ENCODE measurements around the gene GKN1. TPM values are rescaled to one million over a fixed set of nuclear protein-coding genes. Genes with fewer than 3 reads are reported as not detected.

Gene GKN1
- polyA plus RNA-seq, 1 experiment = not detected

DNA sequence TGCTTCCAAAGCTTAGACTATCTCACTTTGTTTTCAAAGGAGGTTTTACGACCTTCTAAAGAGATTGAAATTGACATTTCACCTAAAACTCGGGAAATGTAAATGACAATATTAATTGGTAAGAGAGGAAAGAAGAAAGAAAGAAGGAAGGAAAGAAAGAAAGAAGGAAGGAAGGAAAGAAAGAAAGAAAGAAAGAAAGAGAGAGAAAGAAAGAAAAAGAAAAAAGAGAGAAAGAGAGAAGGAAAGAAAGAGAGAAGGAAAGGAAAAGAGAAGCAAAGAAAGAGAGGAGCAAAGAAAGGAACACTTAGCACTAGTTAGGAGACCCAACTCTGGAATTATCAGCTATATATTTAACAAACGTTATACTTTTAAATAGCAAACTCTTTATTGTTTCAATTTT, 3.7 kb downstream of the GKN1 start:
- TF ChIP-seq, protein P1, sequence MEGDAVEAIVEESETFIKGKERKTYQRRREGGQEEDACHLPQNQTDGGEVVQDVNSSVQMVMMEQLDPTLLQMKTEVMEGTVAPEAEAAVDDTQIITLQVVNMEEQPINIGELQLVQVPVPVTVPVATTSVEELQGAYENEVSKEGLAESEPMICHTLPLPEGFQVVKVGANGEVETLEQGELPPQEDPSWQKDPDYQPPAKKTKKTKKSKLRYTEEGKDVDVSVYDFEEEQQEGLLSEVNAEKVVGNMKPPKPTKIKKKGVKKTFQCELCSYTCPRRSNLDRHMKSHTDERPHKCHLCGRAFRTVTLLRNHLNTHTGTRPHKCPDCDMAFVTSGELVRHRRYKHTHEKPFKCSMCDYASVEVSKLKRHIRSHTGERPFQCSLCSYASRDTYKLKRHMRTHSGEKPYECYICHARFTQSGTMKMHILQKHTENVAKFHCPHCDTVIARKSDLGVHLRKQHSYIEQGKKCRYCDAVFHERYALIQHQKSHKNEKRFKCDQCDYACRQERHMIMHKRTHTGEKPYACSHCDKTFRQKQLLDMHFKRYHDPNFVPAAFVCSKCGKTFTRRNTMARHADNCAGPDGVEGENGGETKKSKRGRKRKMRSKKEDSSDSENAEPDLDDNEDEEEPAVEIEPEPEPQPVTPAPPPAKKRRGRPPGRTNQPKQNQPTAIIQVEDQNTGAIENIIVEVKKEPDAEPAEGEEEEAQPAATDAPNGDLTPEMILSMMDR (IDR thresholded peaks at IDR 0.05; ENCODE audit: insufficient read depth, low read depth, low read length) = no peak
- ChIA-PET POLR2A (no interaction called here), CTCF (interaction anchor here (1.2 kb wide), 1 partner anchor 11 kb away, joined by 4 read pairs; no protein-coding TSS in a partner anchor)
- Histone ChIP-seq H3K36me3 (ENCODE audit: control insufficient read depth, insufficient read depth, low read length) (no peaks in the 10 kb centered on the region), H3K27me3 (ENCODE audit: control insufficient read depth, insufficient read depth, low read length) (no peaks in the 10 kb centered on the region), H3K4me3 (ENCODE audit: low read depth, low read length) (no peak overlapping the region)
- no peak for DNase-seq (ENCODE audit: low read depth)

DNA sequence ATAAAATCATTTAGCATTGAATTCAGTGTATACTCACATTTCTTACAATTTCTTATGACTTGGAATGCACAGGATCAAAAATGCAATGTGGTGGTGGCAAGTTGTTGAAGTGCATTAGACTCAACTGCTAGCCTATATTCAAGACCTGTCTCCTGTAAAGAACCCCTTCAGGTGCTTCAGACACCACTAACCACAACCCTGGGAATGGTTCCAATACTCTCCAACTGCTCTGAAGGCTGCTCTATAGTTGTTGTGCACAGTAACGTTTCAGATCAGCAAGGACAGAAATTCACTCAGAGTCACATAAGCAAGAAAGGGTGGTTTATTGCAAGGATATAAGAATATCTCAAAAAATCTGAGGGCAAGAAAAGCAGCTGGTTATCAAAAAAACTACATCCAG, 6.5 kb downstream of the GKN1 start:
- no peak for DNase-seq (ENCODE audit: low read depth)
- Histone ChIP-seq H3K36me3 (ENCODE audit: control insufficient read depth, insufficient read depth, low read length) (no peaks in the 10 kb centered on the region), H3K4me3 (ENCODE audit: low read depth, low read length) (no peak overlapping the region), H3K27me3 (ENCODE audit: control insufficient read depth, insufficient read depth, low read length) (no peaks in the 10 kb centered on the region)
- ChIA-PET CTCF (no interaction called here), POLR2A (no interaction called here)
- TF ChIP-seq, protein P1 (IDR thresholded peaks at IDR 0.05; ENCODE audit: insufficient read depth, low read depth, low read length) = no peak

DNA sequence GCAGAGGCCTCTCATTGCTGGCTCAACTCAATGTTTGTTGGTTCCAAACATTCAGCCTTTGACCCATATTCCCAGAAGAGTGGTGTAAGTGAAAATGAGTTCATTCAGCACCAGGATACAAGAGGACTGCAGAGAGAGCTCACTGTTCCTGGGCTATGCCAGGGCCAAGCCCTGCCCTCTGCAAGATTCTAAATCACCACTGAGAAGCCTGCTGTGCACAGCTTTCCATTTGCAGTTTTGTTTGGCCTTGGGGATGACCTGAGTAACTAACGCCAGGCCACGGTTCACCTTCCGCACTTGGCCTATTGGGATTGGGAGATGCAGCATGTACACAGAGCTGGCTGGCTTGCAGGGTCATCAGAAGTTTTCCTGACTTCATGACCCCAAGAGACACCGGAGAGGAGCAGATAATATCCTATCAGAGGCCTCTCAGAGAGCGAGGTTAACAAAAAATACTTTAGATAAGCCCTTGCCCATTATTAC, 12.6 kb downstream of the GKN1 start:
- ChIA-PET CTCF (no interaction called here), POLR2A (no interaction called here)
- H3K36me3 ChIP-seq (ENCODE audit: control insufficient read depth, insufficient read depth, low read length) = no peaks in the 10 kb centered on the region
- no peak overlapping the region for H3K4me3 ChIP-seq (ENCODE audit: low read depth, low read length)
- no peaks in the 10 kb centered on the region; the same call in 1 of the 2 replicates for H3K27me3 ChIP-seq (ENCODE audit: control insufficient read depth, insufficient read depth, low read length)
- TF ChIP-seq, protein P1 (IDR thresholded peaks at IDR 0.05; ENCODE audit: insufficient read depth, low read depth, low read length) = no peak
- no peak for DNase-seq (ENCODE audit: low read depth)

DNA sequence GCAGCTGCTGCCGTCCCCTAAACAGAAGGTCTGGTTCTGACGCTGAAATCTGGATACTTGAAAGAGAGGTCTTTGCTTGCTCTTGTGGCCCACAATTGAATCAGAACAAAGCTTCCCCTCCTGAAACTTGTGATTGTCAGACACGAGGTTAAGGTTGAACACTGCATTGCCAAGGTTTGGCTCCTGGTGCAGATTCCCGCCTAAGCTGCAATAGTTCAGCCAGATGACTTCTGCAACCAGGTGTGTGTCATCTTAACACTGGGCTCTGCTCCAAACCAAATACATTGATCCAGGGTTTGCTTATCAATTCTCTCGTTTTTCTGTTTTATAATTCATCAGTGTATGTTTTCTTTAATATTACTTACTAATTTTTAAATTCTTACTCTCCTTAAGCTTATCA, 14.6 kb downstream of the GKN1 start:
- H3K27me3 ChIP-seq (ENCODE audit: control insufficient read depth, insufficient read depth, low read length) = no peaks in the 10 kb centered on the region; the same call in 1 of the 2 replicates
- TF ChIP-seq, protein P1 (IDR thresholded peaks at IDR 0.05; ENCODE audit: insufficient read depth, low read depth, low read length) = no peak
- no peak for DNase-seq (ENCODE audit: low read depth)
- H3K4me3 ChIP-seq (ENCODE audit: low read depth, low read length) = no peak overlapping the region
- H3K36me3 ChIP-seq (ENCODE audit: control insufficient read depth, insufficient read depth, low read length) = no peaks in the 10 kb centered on the region
- CTCF ChIA-PET = interaction anchor here (1.1 to 1.6 kb wide), 2 partner anchors 10 to 15 kb away, joined by 3 to 4 read pairs; partner anchors contain the start of gene GKN1
- POLR2A ChIA-PET = no interaction called here

GRCh38 chr2:68992341-68992740, 17.9 kb downstream of the GKN1 start:
- ChIA-PET CTCF (interaction anchor here (0.7 kb wide), 1 partner anchor 812 kb away, joined by 3 read pairs; no protein-coding TSS in a partner anchor), POLR2A (no interaction called here)
- H3K36me3 ChIP-seq (ENCODE audit: control insufficient read depth, insufficient read depth, low read length) = no peaks in the 10 kb centered on the region
- no peak overlapping the region for H3K4me3 ChIP-seq (ENCODE audit: low read depth, low read length)
- TF ChIP-seq, protein P1 (IDR thresholded peaks at IDR 0.05; ENCODE audit: insufficient read depth, low read depth, low read length) = no peak
- H3K27me3 ChIP-seq (ENCODE audit: control insufficient read depth, insufficient read depth, low read length) = no peaks in the 10 kb centered on the region; the same call in 1 of the 2 replicates
- no peak for DNase-seq (ENCODE audit: low read depth)

All from BJ (cell line).